GM12878 (cell line): ENCODE results near the gene ZNF776.

Experiments
- KDM1A ChIP-seq: fragments of 200-600 bp; sonication (generic); IDR thresholded peaks from 2 replicates; pipeline ENCODE4 v1.6.1; 2016; ENCODE audit warnings: borderline replicate concordance
- POLR2AphosphoS2 ChIP-seq: IDR thresholded peaks from 2 replicates; pipeline ENCODE4 v1.6.1; 2011; ENCODE audit warnings: low read depth, mild to moderate bottlenecking, low read length, improper control_type of control experiment, moderate library complexity
- TF ChIP-seq, protein P1 (sequence below): fragments of 450-650 bp; IDR thresholded peaks from 2 replicates; pipeline ENCODE4 v1.6.1; 2016; ENCODE audit warnings: mild to moderate bottlenecking

DNA sequence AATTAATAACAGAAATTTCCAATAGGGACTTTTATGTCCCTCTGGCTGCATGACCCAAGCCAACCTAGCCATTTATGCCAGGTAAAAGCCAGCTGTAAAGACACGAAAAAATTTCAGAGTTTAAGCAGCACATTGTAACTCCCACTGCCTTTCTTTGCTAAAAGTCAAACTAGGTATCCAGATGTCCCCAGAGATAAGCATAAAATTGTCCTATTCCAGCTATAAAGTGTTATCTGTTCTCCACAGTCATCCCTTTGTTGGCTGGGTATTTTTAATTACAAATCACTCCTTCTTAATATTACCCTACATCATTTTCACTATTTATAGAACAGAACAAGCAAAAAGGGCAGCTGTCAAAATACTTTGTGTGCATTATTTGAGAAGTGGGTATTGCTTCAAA, 34.4 kb upstream of the ZNF776 start:
- TF ChIP-seq, protein P1, sequence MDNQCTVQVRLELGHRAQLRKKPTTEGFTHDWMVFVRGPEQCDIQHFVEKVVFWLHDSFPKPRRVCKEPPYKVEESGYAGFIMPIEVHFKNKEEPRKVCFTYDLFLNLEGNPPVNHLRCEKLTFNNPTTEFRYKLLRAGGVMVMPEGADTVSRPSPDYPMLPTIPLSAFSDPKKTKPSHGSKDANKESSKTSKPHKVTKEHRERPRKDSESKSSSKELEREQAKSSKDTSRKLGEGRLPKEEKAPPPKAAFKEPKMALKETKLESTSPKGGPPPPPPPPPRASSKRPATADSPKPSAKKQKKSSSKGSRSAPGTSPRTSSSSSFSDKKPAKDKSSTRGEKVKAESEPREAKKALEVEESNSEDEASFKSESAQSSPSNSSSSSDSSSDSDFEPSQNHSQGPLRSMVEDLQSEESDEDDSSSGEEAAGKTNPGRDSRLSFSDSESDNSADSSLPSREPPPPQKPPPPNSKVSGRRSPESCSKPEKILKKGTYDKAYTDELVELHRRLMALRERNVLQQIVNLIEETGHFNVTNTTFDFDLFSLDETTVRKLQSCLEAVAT, result no peak
- TF ChIP-seq POLR2AphosphoS2 (no peak), KDM1A (no peak)
